Endothelial cell of umbilical vein (primary cell): ENCODE data around the gene ACAA1. TPM values are rescaled to one million over a fixed set of nuclear protein-coding genes. Genes with fewer than 3 reads are reported as not detected.

Source experiments
- BruUV-seq: library from RNA; stranded (reverse); fragments of 400-500 nt; replicated peaks from 2 replicates; lab custom pipeline; 2021; lab: Mats Ljungman, UMichigan
- CTCF ChIA-PET: fragments of 300-600, 350-600 bp; sonication (Branson Sonifier 250); formaldehyde crosslinking; loops from one replicate; lab custom pipeline; 2021; ENCODE audit warnings: antibody characterized with exemption, inconsistent platforms; lab: Charles Lee
- POLR2A ChIA-PET: fragments of 300-600, 350-600 bp; sonication (Branson Sonifier 250); formaldehyde crosslinking; loops from one replicate; lab custom pipeline; 2021; ENCODE audit warnings: antibody characterized with exemption, inconsistent platforms; lab: Charles Lee
- DNase-seq: peaks from one replicate; pipeline ENCODE4 v3.0.0-alpha.2; 2011; ENCODE audit warnings: low read depth, low spot score
- FAIRE-seq: peaks from 2 replicates; lab custom pipeline; 2011; peaks lifted over from hg19 to GRCh38; lab: Jason Lieb, UNC
- H2AFZ ChIP-seq: 2 replicates; pipeline ENCODE4 v1.6.0; 2012; ENCODE audit warnings: low read depth, low read length, control low read depth, inconsistent platforms
- H3K27ac ChIP-seq: 2 replicates; pipeline ENCODE4 v1.5.1; 2011; ENCODE audit warnings: low read depth, mild to moderate bottlenecking, control low read depth, low read length, moderate library complexity; ENCODE audit not compliant: insufficient read depth
- H3K27me3 ChIP-seq, 2 experiments: 2 replicates each; pipeline versions ENCODE4 v1.6.0 to v1.6.1; 2011; ENCODE audit warnings: low read length in 2 of 2, mixed read lengths in 1 of 2; ENCODE audit not compliant: control insufficient read depth in 2 of 2, insufficient read depth in 2 of 2
- H3K36me3 ChIP-seq, 2 experiments: 2 replicates in 1 of 2; 3 replicates in 1 of 2; pipeline ENCODE4 v1.5.1; 2011; ENCODE audit warnings: low read length in 2 of 2, mild to moderate bottlenecking in 1 of 2, moderate library complexity in 1 of 2; ENCODE audit not compliant: control insufficient read depth in 2 of 2, insufficient read depth in 2 of 2; ENCODE audit errors: extremely low read depth in 1 of 2
- H3K4me1 ChIP-seq: 3 replicates; pipeline ENCODE4 v1.5.1; 2011; ENCODE audit warnings: mild to moderate bottlenecking, low read length; ENCODE audit not compliant: control insufficient read depth, insufficient read depth; ENCODE audit errors: extremely low read depth
- H3K4me2 ChIP-seq: 2 replicates; pipeline ENCODE4 v1.6.1; 2011; ENCODE audit warnings: low read length, control low read depth, mixed read lengths; ENCODE audit not compliant: insufficient read depth
- H3K4me3 ChIP-seq, 3 experiments: fragments of 200-600 bp in 1 of 3; sonication (generic), shearing (Covaris generic) in 1 of 3; replicated peaks in 1 of 3; 2 replicates each; pipeline ENCODE4 v1.5.1; 2011 to 2016; ENCODE audit warnings: control low read depth in 3 of 3, low read length in 3 of 3, mild to moderate bottlenecking in 2 of 3, inconsistent platforms in 1 of 3, low read depth in 1 of 3, moderate library complexity in 1 of 3; ENCODE audit not compliant: insufficient read depth in 1 of 3
- H3K79me2 ChIP-seq: 2 replicates; pipeline ENCODE4 v1.6.0; 2012; ENCODE audit warnings: low read length, inconsistent platforms; ENCODE audit not compliant: control insufficient read depth, insufficient read depth
- H3K9ac ChIP-seq: replicated peaks from 2 replicates; pipeline ENCODE3; 2011; ENCODE audit warnings: low read length, control low read depth; ENCODE audit not compliant: insufficient read depth; ENCODE audit errors: extremely low read depth
- H3K9me1 ChIP-seq: replicated peaks from 3 replicates; pipeline ENCODE4 v1.6.0; 2011; ENCODE audit warnings: mild to moderate bottlenecking, low read length; ENCODE audit not compliant: control insufficient read depth, insufficient read depth; ENCODE audit errors: extremely low read depth
- H3K9me3 ChIP-seq: replicated peaks from 2 replicates; pipeline ENCODE4 v1.5.1; 2012; ENCODE audit warnings: low read length, inconsistent platforms; ENCODE audit not compliant: control insufficient read depth, insufficient read depth
- H4K20me1 ChIP-seq: replicated peaks from 2 replicates; pipeline ENCODE3; 2011; ENCODE audit warnings: mild to moderate bottlenecking, low read length; ENCODE audit not compliant: control insufficient read depth, insufficient read depth; ENCODE audit errors: extremely low read depth
- CTCF ChIP-seq, 2 donors: IDR thresholded peaks; 1 replicate in 1 of 2; 2 replicates in 1 of 2; pipeline ENCODE4 v1.5.1; 2011; ENCODE audit warnings: low read length in 2 of 2, mild to moderate bottlenecking in 2 of 2, moderate library complexity in 2 of 2, control low read depth in 1 of 2, inconsistent platforms in 1 of 2, low read depth in 1 of 2; ENCODE audit not compliant: insufficient read depth in 1 of 2; ENCODE audit errors: extremely low read depth in 1 of 2
- EZH2 ChIP-seq: IDR thresholded peaks from 2 replicates; pipeline ENCODE4 v1.6.1; 2012; ENCODE audit warnings: borderline replicate concordance, low read depth, mild to moderate bottlenecking, moderate library complexity, low read length, inconsistent platforms; ENCODE audit not compliant: severe bottlenecking
- FOS ChIP-seq: IDR thresholded peaks from 2 replicates; pipeline ENCODE4 v1.6.1; 2011; ENCODE audit warnings: mild to moderate bottlenecking, low read length, moderate library complexity, borderline replicate concordance; ENCODE audit not compliant: insufficient read depth
- GATA2 ChIP-seq: IDR thresholded peaks from 2 replicates; pipeline ENCODE4 v1.7.0; 2011; ENCODE audit warnings: low read depth, mild to moderate bottlenecking, moderate library complexity, mixed read lengths, low read length; ENCODE audit not compliant: insufficient read length, insufficient read depth
- JUN ChIP-seq: IDR thresholded peaks from 2 replicates; pipeline ENCODE4 v1.6.1; 2011; ENCODE audit warnings: borderline replicate concordance, low read depth; ENCODE audit not compliant: insufficient read length, insufficient read depth
- MAX ChIP-seq: IDR thresholded peaks from 2 replicates; pipeline ENCODE4 v1.6.1; 2011; ENCODE audit not compliant: insufficient read depth, insufficient read length
- MYC ChIP-seq: IDR thresholded peaks from one replicate; pipeline ENCODE4 v1.6.1; 2011; ENCODE audit warnings: mild to moderate bottlenecking, low read depth, low read length
- POLR2A ChIP-seq: IDR thresholded peaks from 2 replicates; pipeline ENCODE4 v1.6.1; 2012; ENCODE audit warnings: low read depth, mild to moderate bottlenecking, control low read depth, low read length
- POLR2AphosphoS5 ChIP-seq: IDR thresholded peaks from 2 replicates; pipeline ENCODE4 v1.6.1; 2012; ENCODE audit warnings: low read depth, mild to moderate bottlenecking, control low read depth, low read length, moderate library complexity; ENCODE audit not compliant: insufficient read depth
- dilution Hi-C: fragments of 300-500 bp; cut with MboI; formaldehyde crosslinking; loops from one replicate; pipeline ENCODE4 v1.15.0; 2019; ENCODE audit warnings: low sequenced_read_pairs; ENCODE audit not compliant: extremely low pct_ligation_motif_present
- intact Hi-C: fragments of 100-400 bp; cut with micrococcal nuclease; formaldehyde crosslinking; loops from one replicate; pipeline ENCODE4 v1.10.0; 2022
- polyA plus RNA-seq, 4 experiments: library from polyadenylated mRNA; depleted of rRNA in 3 of 4; stranded (reverse) in 3 of 4; unstranded in 1 of 4; fragments of >200 nt; gene quantifications; 2 replicates each; pipeline versions ENCODE4 v1.2.1 to v1.2.3, GENCODE V29; 2011 to 2012; ENCODE audit warnings: missing spikeins in 1 of 4
- total RNA-seq: library from RNA; stranded (reverse); gene quantifications from 2 replicates; pipeline ENCODE4 v1.2.3, GENCODE V29; 2021

The ACAA1 gene
- total and polyA plus RNA-seq, 2 donors (not counting 3 experiments of a cell fraction or from before 2014, with no cell fraction given) = 52.1 to 53.8 TPM

- Histone ChIP-seq H2AFZ (no peak overlapping the region), H3K4me3 (no peak overlapping the region), H3K4me1 (no peaks in the 10 kb centered on the region), H3K4me2 (no peak overlapping the region), H3K9me3 (no peaks in the 10 kb centered on the region), H3K9me1 (no peaks in the 10 kb centered on the region), H3K9ac (no peak overlapping the region), H4K20me1 (no peaks in the 10 kb centered on the region), H3K27me3 (no peaks in the 10 kb centered on the region), H3K79me2 (no peaks in the 10 kb centered on the region), H3K36me3 (no peaks in the 10 kb centered on the region), H3K27ac (no peak overlapping the region)
- dilution Hi-C loops = no loop called here
- POLR2A ChIA-PET = interaction anchor here (1.0 kb wide), 1 partner anchor 11 kb away, joined by 4 read pairs; the partner anchor contains the start of gene OXSR1
- no peak for TF ChIP-seq MAX
- no peak for TF ChIP-seq MYC
- TF ChIP-seq GATA2 = no peak
- TF ChIP-seq POLR2AphosphoS5 = no peak
- TF ChIP-seq EZH2 = no peak
- TF ChIP-seq POLR2A = no peak
- no peak for TF ChIP-seq JUN
- TF ChIP-seq FOS = no peak
- no peak for TF ChIP-seq CTCF (IDR thresholded peaks at IDR 0.05; ENCODE audit: extremely low read depth in 1 of 2, insufficient read depth in 1 of 2, low read depth in 1 of 2, low read length in 2 of 2)
- DNase-seq = no peak
- CTCF ChIA-PET = interaction anchor here (0.7 to 4.2 kb wide), 2 partner anchors 10 to 13 kb away, joined by 3 to 20 read pairs; partner anchors contain the start of gene OXSR1
- no peak for FAIRE-seq
- no TSS peak for BruUV-seq
- intact Hi-C loops = no loop called here
These were observed 17.8 kb upstream of the ACAA1 start for GRCh38 chr3:38154625-38155255.
